ENCODE measurements around the gene SRCIN1.
A peak's percentile ranks its signal among the peaks of the same experiment; 100 is the strongest.

The SRCIN1 gene

GRCh38 chr17:38562215-38562569 is 43.6 kb downstream of the SRCIN1 start:
- DNase-seq (ENCODE audit: low read depth) = no peak
- no peak overlapping the region for H3K4me3 ChIP-seq (ENCODE audit: low read depth, low read length)
- TF ChIP-seq CTCF (conservative IDR thresholded peaks at IDR 0.05; ENCODE audit: low read depth, low read length) = no peak

GRCh38 chr17:38561416-38562214 is 44.1 kb downstream of the SRCIN1 start:
- DNase-seq (ENCODE audit: low read depth) = no peak
- TF ChIP-seq CTCF (conservative IDR thresholded peaks at IDR 0.05; ENCODE audit: low read depth, low read length) = no peak

GRCh38 chr17:38560503-38561318 is 45.0 kb downstream of the SRCIN1 start:
- no peak overlapping the region for H3K4me3 ChIP-seq (ENCODE audit: low read depth, low read length)
- TF ChIP-seq CTCF (conservative IDR thresholded peaks at IDR 0.05; ENCODE audit: low read depth, low read length) = no peak
- DNase-seq (ENCODE audit: low read depth) = peak; percentile 58

More at GRCh38 chr17:38561416-38562214, 44.1 kb downstream of the SRCIN1 start:
- no peak overlapping the region for H3K4me3 ChIP-seq (ENCODE audit: low read depth, low read length)

- no peak for TF ChIP-seq CTCF (conservative IDR thresholded peaks at IDR 0.05; ENCODE audit: low read depth, low read length)
- no peak overlapping the region for H3K4me3 ChIP-seq (ENCODE audit: low read depth, low read length)
- DNase-seq (ENCODE audit: low read depth) = no peak
Observed at GRCh38 chr17:38559880-38560230, 45.9 kb downstream of the SRCIN1 start.

- TF ChIP-seq CTCF (conservative IDR thresholded peaks at IDR 0.05; ENCODE audit: low read depth, low read length) = no peak
- DNase-seq (ENCODE audit: low read depth) = peak; percentile 63
- H3K4me3 ChIP-seq (ENCODE audit: low read depth, low read length) = no peak overlapping the region
Observed at GRCh38 chr17:38559051-38559879, 46.5 kb downstream of the SRCIN1 start.

- no peak overlapping the region for H3K4me3 ChIP-seq (ENCODE audit: low read depth, low read length)
- TF ChIP-seq CTCF (conservative IDR thresholded peaks at IDR 0.05; ENCODE audit: low read depth, low read length) = no peak
- no peak for DNase-seq (ENCODE audit: low read depth)
Observed at GRCh38 chr17:38558728-38559050, 47.1 kb downstream of the SRCIN1 start.

Measured in choroid plexus epithelial cell (primary cell).